ENCODE data around the gene SNRPB.
"Not testable (repeated sequence)": the region's sequence is repeated elsewhere in the genome, so short reads cannot be mapped to it uniquely, and the experiment has no call there.

Gene SNRPB

GRCh38 chr20:2507464-2507863, 36.9 kb upstream of the SNRPB start:
- Histone ChIP-seq H3K36me3 (ENCODE audit: insufficient read depth, low read length) (no peaks in the 10 kb centered on the region), H3K27ac (ENCODE audit: low read depth, low read length) (no peak overlapping the region), H3K4me1 (ENCODE audit: insufficient read depth, low read length) (no peaks in the 10 kb centered on the region; the same call in 1 of the 2 replicates), H3K4me3 (ENCODE audit: low read length) (no peak overlapping the region), H3K9ac (ENCODE audit: low read depth, low read length) (no peak overlapping the region), H3K9me3 (ENCODE audit: insufficient read depth, low read depth, low read length) (no peaks in the 10 kb centered on the region), H3K27me3 (ENCODE audit: insufficient read depth, low read length) (peaks cover 49% of the 10 kb centered on the region)
- WGBS = 89% methylated on average over 5 of the region's 5 CpGs

- H3K9ac ChIP-seq (ENCODE audit: low read depth, low read length); H3K9me3 ChIP-seq (ENCODE audit: insufficient read depth, low read depth, low read length); H3K4me3 ChIP-seq (ENCODE audit: low read length); H3K27ac ChIP-seq (ENCODE audit: low read depth, low read length); H3K36me3 ChIP-seq (ENCODE audit: insufficient read depth, low read length); H3K4me1 ChIP-seq (ENCODE audit: insufficient read depth, low read length): not testable (repeated sequence)
- 95% methylated on average over 2 of the region's 5 CpGs for WGBS
- H3K27me3 ChIP-seq (ENCODE audit: insufficient read depth, low read length) = peaks cover 38% of the 10 kb centered on the region
Observed at GRCh38 chr20:2506426-2506825, 35.8 kb upstream of the SNRPB start.

GRCh38 chr20:2504803-2505202, 34.2 kb upstream of the SNRPB start:
- peaks cover 22% of the 10 kb centered on the region for H3K27me3 ChIP-seq (ENCODE audit: insufficient read depth, low read length)
- not testable (repeated sequence) for H3K4me1 ChIP-seq (ENCODE audit: insufficient read depth, low read length); H3K4me3 ChIP-seq (ENCODE audit: low read length); H3K27ac ChIP-seq (ENCODE audit: low read depth, low read length); H3K36me3 ChIP-seq (ENCODE audit: insufficient read depth, low read length); H3K9me3 ChIP-seq (ENCODE audit: insufficient read depth, low read depth, low read length); H3K9ac ChIP-seq (ENCODE audit: low read depth, low read length)
- 88% methylated on average over 2 of the region's 2 CpGs for WGBS

GRCh38 chr20:2502808-2503384, 32.3 kb upstream of the SNRPB start:
- not testable (repeated sequence) for H3K36me3 ChIP-seq (ENCODE audit: insufficient read depth, low read length); H3K4me1 ChIP-seq (ENCODE audit: insufficient read depth, low read length); H3K9ac ChIP-seq (ENCODE audit: low read depth, low read length); H3K9me3 ChIP-seq (ENCODE audit: insufficient read depth, low read depth, low read length); H3K4me3 ChIP-seq (ENCODE audit: low read length); H3K27ac ChIP-seq (ENCODE audit: low read depth, low read length)
- WGBS = 86% methylated on average over 2 of the region's 2 CpGs
- H3K27me3 ChIP-seq (ENCODE audit: insufficient read depth, low read length) = peaks cover 11% of the 10 kb centered on the region

- WGBS = 77% methylated on average over 4 of the region's 4 CpGs
- H3K4me3 ChIP-seq (ENCODE audit: low read length) = no peak overlapping the region
- H3K27me3 ChIP-seq (ENCODE audit: insufficient read depth, low read length) = no peaks in the 10 kb centered on the region
Observed at GRCh38 chr20:2485661-2486060, 15.1 kb upstream of the SNRPB start.

GRCh38 chr20:2485080-2485479, 14.5 kb upstream of the SNRPB start:
- peaks cover 3% of the 10 kb centered on the region; the same call in 1 of the 2 replicates for H3K36me3 ChIP-seq (ENCODE audit: insufficient read depth, low read length)

More at GRCh38 chr20:2485661-2486060, 15.1 kb upstream of the SNRPB start:
- no peak overlapping the region for H3K9ac ChIP-seq (ENCODE audit: low read depth, low read length)
- H3K9me3 ChIP-seq (ENCODE audit: insufficient read depth, low read depth, low read length) = no peaks in the 10 kb centered on the region
- peaks cover 3% of the 10 kb centered on the region; the same call in 1 of the 2 replicates for H3K36me3 ChIP-seq (ENCODE audit: insufficient read depth, low read length)
- H3K27ac ChIP-seq (ENCODE audit: low read depth, low read length) = no peak overlapping the region
- H3K4me1 ChIP-seq (ENCODE audit: insufficient read depth, low read length) = no peaks in the 10 kb centered on the region

GRCh38 chr20:2483504-2483903, 12.9 kb upstream of the SNRPB start:
- WGBS = 93% methylated on average over 10 of the region's 12 CpGs
- no peaks in the 10 kb centered on the region for H3K4me1 ChIP-seq (ENCODE audit: insufficient read depth, low read length)
- H3K9ac ChIP-seq (ENCODE audit: low read depth, low read length) = no peak overlapping the region
- H3K9me3 ChIP-seq (ENCODE audit: insufficient read depth, low read depth, low read length) = no peaks in the 10 kb centered on the region
- no peak overlapping the region for H3K4me3 ChIP-seq (ENCODE audit: low read length)
- H3K27ac ChIP-seq (ENCODE audit: low read depth, low read length) = no peak overlapping the region
- no peaks in the 10 kb centered on the region for H3K27me3 ChIP-seq (ENCODE audit: insufficient read depth, low read length)
- H3K36me3 ChIP-seq (ENCODE audit: insufficient read depth, low read length) = peaks cover 3% of the 10 kb centered on the region; the same call in 1 of the 2 replicates

More at GRCh38 chr20:2485080-2485479, 14.5 kb upstream of the SNRPB start:
- Histone ChIP-seq H3K9ac (ENCODE audit: low read depth, low read length) (no peak overlapping the region), H3K4me1 (ENCODE audit: insufficient read depth, low read length) (no peaks in the 10 kb centered on the region), H3K27ac (ENCODE audit: low read depth, low read length) (no peak overlapping the region), H3K27me3 (ENCODE audit: insufficient read depth, low read length) (no peaks in the 10 kb centered on the region), H3K9me3 (ENCODE audit: insufficient read depth, low read depth, low read length) (no peaks in the 10 kb centered on the region), H3K4me3 (ENCODE audit: low read length) (no peak overlapping the region)
- WGBS = 88% methylated on average over 1 of the region's 2 CpGs

GRCh38 chr20:2480381-2480780, 9.8 kb upstream of the SNRPB start:
- Histone ChIP-seq H3K4me1 (ENCODE audit: insufficient read depth, low read length) (0 out of 2 replicates have a peak, but pooled peaks cover 3% of the 10 kb centered on the region), H3K36me3 (ENCODE audit: insufficient read depth, low read length) (peaks cover 3% of the 10 kb centered on the region; the same call in 1 of the 2 replicates), H3K4me3 (ENCODE audit: low read length) (no peak overlapping the region), H3K9ac (ENCODE audit: low read depth, low read length) (no peak overlapping the region), H3K9me3 (ENCODE audit: insufficient read depth, low read depth, low read length) (no peaks in the 10 kb centered on the region), H3K27me3 (ENCODE audit: insufficient read depth, low read length) (no peaks in the 10 kb centered on the region), H3K27ac (ENCODE audit: low read depth, low read length) (no peak overlapping the region)
- WGBS = 89% methylated on average over 2 of the region's 2 CpGs

- Histone ChIP-seq H3K9ac (ENCODE audit: low read depth, low read length) (no peak overlapping the region), H3K4me1 (ENCODE audit: insufficient read depth, low read length) (peaks cover 10% of the 10 kb centered on the region; the same call in 1 of the 2 replicates), H3K27ac (ENCODE audit: low read depth, low read length) (no peak overlapping the region), H3K4me3 (ENCODE audit: low read length) (no peak overlapping the region), H3K36me3 (ENCODE audit: insufficient read depth, low read length) (no peaks in the 10 kb centered on the region; the same call in 1 of the 2 replicates), H3K27me3 (ENCODE audit: insufficient read depth, low read length) (no peaks in the 10 kb centered on the region), H3K9me3 (ENCODE audit: insufficient read depth, low read depth, low read length) (no peaks in the 10 kb centered on the region)
- 61% methylated on average over 5 of the region's 5 CpGs for WGBS
Observed at GRCh38 chr20:2476742-2477615, 6.4 kb upstream of the SNRPB start.

GRCh38 chr20:2475850-2476741, 5.5 kb upstream of the SNRPB start:
- Histone ChIP-seq H3K27me3 (ENCODE audit: insufficient read depth, low read length) (no peaks in the 10 kb centered on the region), H3K4me1 (ENCODE audit: insufficient read depth, low read length) (peaks cover 12% of the 10 kb centered on the region), H3K36me3 (ENCODE audit: insufficient read depth, low read length) (no peaks in the 10 kb centered on the region), H3K9ac (ENCODE audit: low read depth, low read length) (no peak overlapping the region), H3K27ac (ENCODE audit: low read depth, low read length) (no peak overlapping the region), H3K4me3 (ENCODE audit: low read length) (no peak overlapping the region), H3K9me3 (ENCODE audit: insufficient read depth, low read depth, low read length) (no peaks in the 10 kb centered on the region)
- WGBS = 94% methylated on average over 8 of the region's 9 CpGs

- Histone ChIP-seq H3K27me3 (ENCODE audit: insufficient read depth, low read length) (no peaks in the 10 kb centered on the region), H3K9me3 (ENCODE audit: insufficient read depth, low read depth, low read length) (no peaks in the 10 kb centered on the region), H3K9ac (ENCODE audit: low read depth, low read length) (no peak overlapping the region), H3K4me3 (ENCODE audit: low read length) (no peak overlapping the region), H3K27ac (ENCODE audit: low read depth, low read length) (no peak overlapping the region), H3K4me1 (ENCODE audit: insufficient read depth, low read length) (peaks cover 19% of the 10 kb centered on the region), H3K36me3 (ENCODE audit: insufficient read depth, low read length) (peaks cover 11% of the 10 kb centered on the region; the same call in 1 of the 2 replicates)
- WGBS = 87% methylated on average over 4 of the region's 4 CpGs
Observed at GRCh38 chr20:2473516-2473915, 2.9 kb upstream of the SNRPB start.

Measured in HUES64 (cell line).